Thyroid gland (tissue), 4 donors: Measurements from ENCODE around the gene AOC3. TPM values are rescaled to one million over a fixed set of nuclear protein-coding genes. Genes with fewer than 3 reads are reported as not detected.

ENCODE experiments used
- DNase-seq, 2 donors: peaks; one replicate each; pipeline ENCODE4 v3.0.0-alpha.2; 2019
- H3K27ac ChIP-seq, 3 donors: fragments of 200-600 bp; sonication (generic); 1 replicate in 2 of 3; 2 replicates in 1 of 3; pipeline ENCODE4 v1.5.1; 2016 to 2019; ENCODE audit warnings: mild to moderate bottlenecking in 1 of 3, moderate library complexity in 1 of 3
- H3K27me3 ChIP-seq: fragments of 200-600 bp; sonication (generic); one replicate; pipeline ENCODE4 v1.5.1; 2019
- H3K36me3 ChIP-seq, 2 donors: fragments of 200-600 bp; sonication (generic); one replicate each; pipeline ENCODE4 v1.5.1; 2016 to 2019
- H3K4me1 ChIP-seq, 2 donors: fragments of 200-600 bp; sonication (generic); one replicate each; pipeline ENCODE4 v1.5.1; 2017 to 2019
- H3K4me3 ChIP-seq, 3 donors: fragments of 200-600 bp; sonication (generic); replicated peaks in 1 of 3; 1 replicate in 2 of 3; 2 replicates in 1 of 3; pipeline ENCODE4 v1.5.1; 2016; ENCODE audit warnings: mild to moderate bottlenecking in 1 of 3
- H3K9me3 ChIP-seq: fragments of 200-600 bp; sonication (generic); one replicate; pipeline ENCODE4 v1.5.1; 2017
- CTCF ChIP-seq, 6 experiments: fragments of 200-600 bp in 3 of 6; fragments of 450-650 bp in 3 of 6; sonication (generic) in 3 of 6; IDR thresholded peaks; one replicate each; pipeline ENCODE4 v1.5.1; 2016 to 2019; ENCODE audit warnings: antibody characterized with exemption in 6 of 6, mild to moderate bottlenecking in 2 of 6, inconsistent platforms in 1 of 6, moderate library complexity in 1 of 6
- POLR2A ChIP-seq, 2 donors: fragments of 450-650 bp; IDR thresholded peaks; one replicate each; pipeline ENCODE4 v1.6.1; 2017; ENCODE audit warnings: antibody characterized with exemption in 2 of 2, mild to moderate bottlenecking in 2 of 2, moderate library complexity in 1 of 2
- WGBS, 2 donors: methylation state at CpG; one replicate each; pipeline ENCODE4 v1.1.5; 2017; 5-methylcytosine and 5-hydroxymethylcytosine counted together
- intact Hi-C: fragments of 100-400 bp; cut with DNase I; formaldehyde crosslinking; loops from one replicate; pipeline ENCODE4 v1.15.1; 2023
- total RNA-seq, 4 donors: library from RNA; depleted of rRNA; stranded (reverse); fragments of >200 nt; gene quantifications; one replicate each; pipeline ENCODE4 v1.2.3, GENCODE V29; 2016

The AOC3 gene
- total RNA-seq, 4 donors from 2014 or later = 4.2 to 11.6 (median 5.8) TPM

DNA sequence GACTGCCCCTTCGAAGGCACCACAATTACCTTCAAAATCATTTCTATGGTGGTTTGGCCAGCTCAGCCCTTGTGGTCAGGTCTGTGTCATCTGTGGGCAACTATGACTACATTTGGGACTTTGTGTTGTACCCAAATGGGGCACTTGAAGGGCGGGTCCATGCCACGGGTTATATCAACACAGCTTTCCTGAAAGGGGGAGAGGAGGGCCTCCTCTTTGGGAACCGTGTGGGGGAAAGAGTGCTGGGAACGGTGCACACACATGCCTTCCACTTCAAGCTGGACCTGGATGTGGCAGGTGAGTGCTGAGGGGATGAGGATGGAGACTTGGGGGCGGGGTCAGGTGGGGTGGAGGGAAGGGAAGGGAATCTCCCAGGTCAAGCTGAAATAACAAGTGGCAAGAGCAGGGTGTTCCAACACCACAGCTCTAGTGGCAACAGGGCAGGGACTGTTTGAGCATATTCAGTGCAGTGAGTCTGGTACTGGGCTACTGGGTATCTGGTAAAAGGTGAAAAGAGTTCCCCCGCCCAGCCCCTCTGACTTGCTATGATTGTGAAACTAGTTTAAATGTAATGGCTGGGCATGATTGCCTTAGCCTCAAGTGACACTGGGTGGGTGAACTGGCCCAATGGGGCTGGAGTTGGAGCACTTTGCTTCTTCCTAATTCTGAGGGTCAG lies 4.9 kb upstream of the AOC3 start:
- TF ChIP-seq CTCF (IDR thresholded peaks at IDR 0.05) (no peak), POLR2A (IDR thresholded peaks at IDR 0.05) (no peak)
- H3K4me1 ChIP-seq = peaks cover 8 to 21% of the 10 kb centered on the region in 2 donors
- no peak for DNase-seq
- H3K27ac ChIP-seq = no peak overlapping the region
- peaks cover 13 to 20% of the 10 kb centered on the region in 2 donors for H3K36me3 ChIP-seq
- H3K27me3 ChIP-seq = no peaks in the 10 kb centered on the region
- intact Hi-C loops = loop anchor here (5.0 kb wide), 1 partner anchor 91 kb away; no protein-coding TSS in a partner anchor
- H3K4me3 ChIP-seq = no peak overlapping the region
- 69 to 77% methylated on average over 6 to 7 of the region's 7 CpGs for WGBS, 2 donors
- H3K9me3 ChIP-seq = no peaks in the 10 kb centered on the region

GRCh38 chr17:42846594-42847280 lies 4.3 kb upstream of the AOC3 start:
- peaks cover 8 to 23% of the 10 kb centered on the region in 2 donors for H3K4me1 ChIP-seq

GRCh38 chr17:42848093-42848492 lies 2.9 kb upstream of the AOC3 start:
- Histone ChIP-seq H3K36me3 (peaks cover 0 to 2% of the 10 kb centered on the region in 2 donors), H3K9me3 (no peaks in the 10 kb centered on the region), H3K27ac (no peak overlapping the region), H3K4me3 (no peak overlapping the region), H3K4me1 (peaks cover 8 to 23% of the 10 kb centered on the region in 2 donors), H3K27me3 (no peaks in the 10 kb centered on the region)
- no peak for DNase-seq
- TF ChIP-seq POLR2A (IDR thresholded peaks at IDR 0.05) (no peak), CTCF (IDR thresholded peaks at IDR 0.05) (no peak)
- intact Hi-C loops = loop anchor here (5.0 kb wide), 1 partner anchor 89 kb away; no protein-coding TSS in a partner anchor
- 87 to 88% methylated on average over 3 of the region's 3 CpGs for WGBS, 2 donors

More at GRCh38 chr17:42846594-42847280, 4.3 kb upstream of the AOC3 start:
- TF ChIP-seq POLR2A (IDR thresholded peaks at IDR 0.05) (no peak), CTCF (IDR thresholded peaks at IDR 0.05) (no peak)
- no peaks in the 10 kb centered on the region for H3K27me3 ChIP-seq
- no peak overlapping the region for H3K4me3 ChIP-seq
- H3K36me3 ChIP-seq = peaks cover 6 to 14% of the 10 kb centered on the region in 2 donors
- no peak for DNase-seq
- H3K27ac ChIP-seq = no peak overlapping the region
- intact Hi-C loops = loop anchor here (5.0 kb wide), 1 partner anchor 91 kb away; no protein-coding TSS in a partner anchor
- 71 to 76% methylated on average over 9 of the region's 9 CpGs for WGBS, 2 donors
- no peaks in the 10 kb centered on the region for H3K9me3 ChIP-seq

- Histone ChIP-seq H3K27ac (no peak overlapping the region), H3K4me3 (no peak overlapping the region), H3K36me3 (no peaks in the 10 kb centered on the region), H3K4me1 (peaks cover 8 to 23% of the 10 kb centered on the region in 2 donors), H3K27me3 (no peaks in the 10 kb centered on the region), H3K9me3 (no peaks in the 10 kb centered on the region)
- intact Hi-C loops = loop anchor here (5.0 kb wide), 1 partner anchor 88 kb away; no protein-coding TSS in a partner anchor
- WGBS, 2 donors = 83% methylated on average over 2 to 9 of the region's 9 CpGs
- no peak for DNase-seq
- TF ChIP-seq CTCF (IDR thresholded peaks at IDR 0.05) = no peak
- no peak for TF ChIP-seq POLR2A (IDR thresholded peaks at IDR 0.05)
Observed at GRCh38 chr17:42849031-42849430, 2.0 kb upstream of the AOC3 start.
